GM12801 (cell line): Measurements from ENCODE around the gene ERN1.

Experiments
- CTCF ChIP-seq: IDR thresholded peaks from one replicate; pipeline ENCODE4 v1.5.1; 2011; ENCODE audit warnings: control low read depth; ENCODE audit not compliant: insufficient read length; ENCODE audit errors: extremely low read depth

Gene ERN1

GRCh38 chr17:64172510-64172909 is 42.6 kb upstream of the ERN1 start:
- TF ChIP-seq CTCF = no peak

- TF ChIP-seq CTCF = no peak
Observed at GRCh38 chr17:64171041-64171440, 41.1 kb upstream of the ERN1 start.

- TF ChIP-seq CTCF = no peak
Observed at GRCh38 chr17:64170286-64170685, 40.3 kb upstream of the ERN1 start.

GRCh38 chr17:64166876-64167275 is 36.9 kb upstream of the ERN1 start:
- no peak for TF ChIP-seq CTCF

- TF ChIP-seq CTCF = no peak
Observed at GRCh38 chr17:64165347-64165746, 35.4 kb upstream of the ERN1 start.

- TF ChIP-seq CTCF = no peak
Observed at GRCh38 chr17:64164596-64165285, 34.8 kb upstream of the ERN1 start.

- TF ChIP-seq CTCF = no peak
Observed at GRCh38 chr17:64163468-64163867, 33.5 kb upstream of the ERN1 start.

GRCh38 chr17:64162554-64162953 is 32.6 kb upstream of the ERN1 start:
- TF ChIP-seq CTCF = no peak
